NCI-H748 treated with DMSO at 0.1 percent for 48 hours (cell line): ENCODE measurements around the gene PRDM7.
"Not testable (repeated sequence)": the region's sequence is repeated elsewhere in the genome, so short reads cannot be mapped to it uniquely, and the experiment has no call there.

Source experiments
- DNase-seq: peaks from one replicate; lab custom pipeline; 2025; lab: John Stamatoyannopoulos, UW

The PRDM7 gene

DNA sequence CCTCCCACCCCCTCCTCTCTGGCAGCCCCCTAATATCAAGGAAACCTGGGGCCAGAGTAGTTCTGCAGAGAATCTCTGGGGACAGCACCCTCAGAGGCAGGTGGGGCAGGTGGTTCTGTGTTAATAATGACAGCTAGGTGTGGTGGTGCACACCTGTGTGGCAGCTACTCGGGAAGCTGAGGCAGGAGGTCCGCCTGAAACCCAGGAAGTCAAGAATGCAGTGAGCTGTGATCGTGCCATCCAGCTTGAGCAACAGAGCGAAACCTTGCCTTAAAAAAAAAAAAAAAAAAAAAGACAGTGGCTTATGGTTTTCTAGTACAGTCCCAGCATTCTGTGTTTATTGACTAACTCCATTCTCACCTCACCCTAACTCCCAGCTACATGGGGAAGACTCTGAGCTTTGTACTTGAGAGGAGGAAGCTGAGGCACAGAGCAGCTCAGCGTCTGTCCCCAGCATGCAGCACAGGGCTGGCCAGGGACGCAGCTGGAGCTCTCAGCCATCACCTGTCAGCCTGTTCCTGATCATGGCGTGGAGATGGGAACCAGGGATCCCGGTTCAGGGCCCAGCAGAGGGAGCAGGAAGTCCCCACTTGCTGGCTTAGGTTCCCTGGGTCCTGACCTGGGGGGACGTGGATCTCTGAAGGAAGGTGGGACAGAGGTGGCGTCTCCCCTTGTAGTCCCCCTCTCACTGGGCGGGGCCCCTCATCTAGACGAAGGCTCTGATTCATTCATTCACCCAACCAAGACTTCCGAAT is 64.0 kb downstream of the PRDM7 start:
- no peak for DNase-seq

DNA sequence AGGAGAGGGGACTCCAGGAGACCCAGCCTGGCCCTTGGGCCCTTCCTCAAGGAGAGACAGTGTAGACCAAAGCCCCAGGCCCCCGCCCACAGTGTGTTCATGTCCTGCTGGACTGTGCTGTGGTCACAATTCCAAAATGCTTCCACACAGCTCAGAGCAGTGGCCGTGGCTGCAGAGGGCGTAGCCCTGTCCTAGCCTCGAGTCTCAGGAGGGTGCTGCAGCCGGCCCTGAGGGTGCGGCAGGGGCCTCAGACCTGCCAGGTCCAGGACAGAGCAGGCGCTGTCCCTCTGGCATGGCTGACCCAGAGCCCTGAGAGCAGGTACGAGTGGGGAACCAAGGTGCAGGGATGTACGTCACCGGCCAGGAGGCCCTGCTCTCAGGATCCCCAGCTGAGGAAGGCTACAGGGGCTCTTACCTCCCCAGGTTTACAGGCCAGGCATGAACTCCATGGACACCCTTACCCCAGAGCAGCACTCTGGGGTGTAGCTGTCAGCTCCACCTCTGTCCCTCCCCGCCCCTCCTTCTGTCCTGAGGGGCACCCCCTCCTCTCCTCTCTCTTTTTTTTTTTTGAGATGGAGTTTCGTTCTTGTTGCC is 65.1 kb downstream of the PRDM7 start:
- DNase-seq = no peak

DNA sequence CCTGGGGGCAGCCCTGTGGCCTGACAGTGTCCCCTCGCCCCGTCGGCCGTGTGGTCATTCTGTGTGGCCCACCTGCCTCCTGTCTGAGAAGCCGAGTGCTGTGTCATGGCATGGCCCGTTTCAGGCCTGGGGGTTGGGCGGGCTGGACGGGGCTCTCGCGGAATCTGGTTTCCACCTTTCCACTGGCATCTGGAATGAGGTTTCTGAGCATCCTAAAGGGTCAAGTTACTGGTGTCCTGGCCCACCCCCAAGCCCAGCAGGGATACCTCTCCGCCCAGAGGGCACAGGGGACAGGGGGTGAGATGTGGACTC is 65.7 kb downstream of the PRDM7 start:
- DNase-seq = no peak

DNA sequence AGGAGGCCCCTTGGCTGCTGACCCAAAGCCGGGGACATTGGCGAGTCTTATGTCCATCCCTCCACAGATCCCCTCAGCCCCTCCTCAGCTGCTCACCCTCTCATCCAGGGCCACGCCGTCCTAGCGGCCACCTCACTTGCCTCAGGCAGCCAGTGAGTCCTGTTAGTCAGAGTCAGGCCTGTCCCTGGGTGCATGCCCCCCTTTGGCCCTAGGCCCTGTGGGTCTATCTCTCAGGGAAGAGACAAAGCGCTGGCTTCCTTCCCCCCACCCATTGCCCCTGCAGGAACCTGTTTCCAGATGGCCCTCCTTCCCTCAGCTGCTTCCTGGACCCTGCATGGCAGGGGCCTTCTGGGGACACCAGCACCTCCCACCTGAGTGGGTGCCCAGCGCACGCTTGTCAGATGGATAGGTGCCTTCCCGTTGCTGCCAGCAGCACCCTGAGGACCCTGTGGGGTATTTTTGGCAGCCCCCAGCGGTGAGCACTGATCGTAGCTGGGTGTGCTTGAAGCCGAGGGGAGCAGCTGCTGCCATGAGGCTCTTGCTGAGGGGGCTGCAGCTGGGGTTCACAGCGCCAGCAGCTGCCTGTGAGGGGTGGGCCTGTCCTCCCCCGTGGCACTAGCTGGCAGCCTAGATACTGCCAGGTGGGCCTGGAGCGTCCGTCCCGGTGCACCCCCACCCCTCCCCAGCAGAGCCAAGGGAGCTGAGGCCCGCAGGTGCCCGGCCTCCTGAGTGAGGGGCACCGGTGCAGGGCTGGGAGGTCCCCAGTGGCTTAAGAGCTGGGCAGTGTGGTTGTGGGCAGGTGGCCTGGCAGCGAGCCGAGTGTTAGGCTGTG is 66.2 kb downstream of the PRDM7 start:
- no peak for DNase-seq

- no peak for DNase-seq
These were observed 67.8 kb downstream of the PRDM7 start for GRCh38 chr16:90009172-90009899.

- DNase-seq = no peak
These were observed 68.4 kb downstream of the PRDM7 start for GRCh38 chr16:90008708-90009145.

DNA sequence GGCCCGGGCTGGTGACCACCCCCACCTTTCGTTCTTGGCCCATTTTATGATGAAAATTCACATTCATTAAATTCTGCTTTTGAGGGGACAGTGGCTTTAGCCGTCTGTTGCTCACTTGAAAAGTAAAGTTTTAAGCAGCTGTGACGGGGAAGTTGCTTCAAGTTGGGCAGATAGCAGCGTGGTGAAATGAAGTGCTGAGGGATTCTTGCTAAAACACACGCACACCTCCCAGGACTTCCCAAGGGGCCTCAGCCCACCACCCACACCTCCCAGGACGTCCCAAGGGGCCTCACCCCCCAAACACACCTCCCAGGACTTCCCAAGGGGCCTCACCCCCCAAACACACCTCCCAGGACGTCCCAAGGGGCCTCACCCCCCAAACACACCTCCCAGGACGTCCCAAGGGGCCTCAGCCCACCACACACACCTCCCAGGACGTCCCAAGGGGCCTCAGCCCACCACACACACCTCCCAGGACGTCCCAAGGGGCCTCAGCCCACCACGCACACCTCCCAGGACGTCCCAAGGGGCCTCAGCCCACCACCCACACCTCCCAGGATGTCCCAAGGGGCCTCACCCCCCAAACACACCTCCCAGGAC is 69.4 kb downstream of the PRDM7 start:
- not testable (repeated sequence) for DNase-seq

DNA sequence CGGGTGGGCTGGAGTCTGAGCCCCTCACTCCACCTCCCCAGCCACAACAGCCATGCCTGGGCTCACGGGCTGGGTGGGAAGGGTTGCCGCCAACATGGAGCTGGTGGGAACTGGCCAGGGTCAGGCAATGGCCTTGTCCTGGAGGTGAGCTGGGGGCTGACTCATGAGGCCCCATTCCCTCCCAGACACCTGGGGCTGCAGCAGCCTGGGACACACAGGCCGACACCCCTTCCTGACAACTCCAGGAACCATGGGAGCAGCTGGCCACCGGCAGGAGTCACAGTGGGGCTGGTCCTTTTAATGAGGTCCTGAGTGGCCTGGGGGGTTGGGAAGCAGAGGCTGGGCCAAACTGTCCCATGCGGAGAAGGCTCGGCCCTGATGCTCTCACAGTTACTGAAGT is 70.1 kb downstream of the PRDM7 start:
- no peak for DNase-seq
